ENCODE data around the gene TCF7L2.

Gene TCF7L2

DNA sequence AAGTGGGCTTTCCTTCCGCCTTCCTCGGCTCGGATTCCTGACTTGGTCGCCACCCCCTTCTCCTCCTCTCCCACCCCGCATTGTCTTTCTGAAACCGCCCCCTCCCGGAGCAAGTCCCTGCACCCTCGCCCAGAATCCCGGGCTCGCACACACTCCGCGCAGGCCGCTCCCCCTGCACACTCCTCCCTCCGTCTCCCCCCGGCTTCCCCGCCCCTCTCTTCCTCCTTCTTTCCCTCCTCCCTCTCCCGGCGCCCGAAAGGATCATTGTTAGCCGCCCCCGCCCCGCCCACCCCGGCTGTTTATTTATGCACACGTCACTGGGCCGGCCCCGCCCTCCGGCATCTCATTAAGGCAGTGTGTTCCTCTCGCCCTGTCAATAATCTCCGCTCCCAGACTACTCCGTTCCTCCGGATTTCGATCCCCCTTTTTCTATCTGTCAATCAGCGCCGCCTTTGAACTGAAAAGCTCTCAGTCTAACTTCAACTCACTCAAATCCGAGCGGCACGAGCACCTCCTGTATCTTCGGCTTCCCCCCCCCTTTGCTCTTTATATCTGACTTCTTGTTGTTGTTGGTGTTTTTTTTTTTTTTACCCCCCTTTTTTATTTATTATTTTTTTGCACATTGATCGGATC is at the start of gene TCF7L2:
TCF7L2 (plus strand) TSS at position 373 of the 633 bp plus-strand sequence. CDS start 510 bp downstream, outside the sequence.
- peak; percentile 76 for DNase-seq

- no peak for DNase-seq
These were observed 47.3 kb upstream of the TCF7L2 start for GRCh38 chr10:112902730-112903129.

DNA sequence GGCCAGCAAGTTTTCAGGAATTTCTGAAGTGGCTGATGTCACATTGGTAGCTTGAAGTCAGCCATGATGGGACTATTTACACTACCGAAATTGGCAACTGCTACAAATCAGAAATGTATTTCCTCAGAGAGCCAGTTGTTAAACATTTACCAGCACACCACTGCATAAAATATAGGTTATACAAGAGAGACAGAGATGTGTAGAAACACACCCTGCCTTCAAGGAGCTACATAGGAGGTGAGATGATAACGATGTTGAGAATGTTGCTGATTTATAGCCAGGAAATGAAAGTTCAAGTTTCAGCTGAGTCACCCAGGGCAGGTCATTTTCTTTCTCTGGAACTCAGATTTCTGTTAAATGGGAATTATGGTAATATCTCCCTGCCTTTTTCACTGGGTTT is 46.0 kb upstream of the TCF7L2 start:
- no peak for DNase-seq

DNA sequence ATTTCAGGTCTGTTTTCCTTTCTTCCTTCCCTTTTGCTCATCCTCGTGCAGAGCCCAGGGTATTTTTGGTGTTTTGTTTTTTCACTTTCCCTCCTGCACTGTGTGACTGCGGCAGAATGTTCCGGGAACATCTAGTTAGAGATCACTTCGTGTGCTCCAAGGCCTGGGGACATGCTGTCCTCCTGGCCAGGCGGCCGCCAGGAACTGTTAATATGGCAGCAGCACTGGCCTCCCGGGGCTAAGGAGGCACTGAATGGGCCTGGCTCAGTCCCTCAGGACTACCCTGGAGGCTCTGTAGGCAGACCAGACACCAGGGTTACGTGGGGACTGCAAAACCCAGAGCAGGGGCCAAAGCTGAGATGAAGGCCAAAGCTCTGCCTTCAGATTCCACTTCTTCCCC is 43.1 kb upstream of the TCF7L2 start:
- no peak for DNase-seq

GRCh38 chr10:112907893-112908292 is 42.2 kb upstream of the TCF7L2 start:
- no peak for DNase-seq

- DNase-seq, result no peak
These were observed 38.8 kb upstream of the TCF7L2 start for GRCh38 chr10:112911206-112911605.

DNA sequence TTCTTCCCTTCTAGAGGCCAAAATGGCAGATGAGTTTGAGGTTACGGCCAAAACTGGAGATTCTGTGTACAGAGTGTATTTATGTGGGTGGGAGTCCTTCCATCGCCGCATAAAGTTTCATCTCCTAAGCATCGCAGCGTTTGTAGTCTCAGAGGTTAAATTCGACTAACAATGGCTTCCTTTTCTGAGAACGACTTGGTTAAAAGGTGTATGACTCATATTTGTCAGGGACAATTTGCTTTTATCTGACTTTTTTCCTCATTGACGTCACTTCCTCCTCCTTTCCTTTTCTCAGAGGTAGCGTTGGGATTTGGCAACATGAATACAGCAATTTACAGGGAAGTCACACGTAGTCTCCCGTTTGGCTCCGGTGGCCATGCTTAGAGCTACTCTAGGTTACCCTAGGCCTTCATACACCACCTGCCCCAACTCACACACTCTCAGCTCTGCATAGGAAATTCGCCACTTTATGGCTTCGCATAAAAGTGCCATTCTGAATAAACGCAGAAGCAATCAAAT is 37.6 kb upstream of the TCF7L2 start:
- no peak for DNase-seq

DNA sequence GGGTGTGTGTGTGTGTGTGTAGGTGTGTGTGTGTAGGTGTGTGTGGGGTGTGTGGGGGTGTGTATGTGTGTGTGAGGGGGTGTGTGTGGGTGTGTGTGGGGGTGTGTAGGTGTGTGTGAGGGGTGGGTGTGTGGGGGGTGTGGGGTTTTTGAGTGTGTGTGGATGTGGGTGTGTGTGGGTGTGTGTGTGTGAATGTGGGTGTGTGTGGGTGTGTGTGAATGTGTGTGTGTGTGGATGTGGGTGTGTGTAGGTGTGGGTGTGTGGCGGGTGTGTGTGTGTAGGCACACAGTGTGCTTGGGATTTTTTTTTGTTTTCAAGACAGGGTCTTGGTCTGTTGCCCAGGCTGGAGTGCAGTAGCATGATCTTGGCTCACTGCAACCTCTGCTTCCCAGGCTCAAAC is 36.8 kb upstream of the TCF7L2 start:
- no peak for DNase-seq

GRCh38 chr10:112913661-112914287 is 36.3 kb upstream of the TCF7L2 start:
- no peak for DNase-seq

GRCh38 chr10:112914288-112914952 is 35.6 kb upstream of the TCF7L2 start:
- DNase-seq, result no peak

DNA sequence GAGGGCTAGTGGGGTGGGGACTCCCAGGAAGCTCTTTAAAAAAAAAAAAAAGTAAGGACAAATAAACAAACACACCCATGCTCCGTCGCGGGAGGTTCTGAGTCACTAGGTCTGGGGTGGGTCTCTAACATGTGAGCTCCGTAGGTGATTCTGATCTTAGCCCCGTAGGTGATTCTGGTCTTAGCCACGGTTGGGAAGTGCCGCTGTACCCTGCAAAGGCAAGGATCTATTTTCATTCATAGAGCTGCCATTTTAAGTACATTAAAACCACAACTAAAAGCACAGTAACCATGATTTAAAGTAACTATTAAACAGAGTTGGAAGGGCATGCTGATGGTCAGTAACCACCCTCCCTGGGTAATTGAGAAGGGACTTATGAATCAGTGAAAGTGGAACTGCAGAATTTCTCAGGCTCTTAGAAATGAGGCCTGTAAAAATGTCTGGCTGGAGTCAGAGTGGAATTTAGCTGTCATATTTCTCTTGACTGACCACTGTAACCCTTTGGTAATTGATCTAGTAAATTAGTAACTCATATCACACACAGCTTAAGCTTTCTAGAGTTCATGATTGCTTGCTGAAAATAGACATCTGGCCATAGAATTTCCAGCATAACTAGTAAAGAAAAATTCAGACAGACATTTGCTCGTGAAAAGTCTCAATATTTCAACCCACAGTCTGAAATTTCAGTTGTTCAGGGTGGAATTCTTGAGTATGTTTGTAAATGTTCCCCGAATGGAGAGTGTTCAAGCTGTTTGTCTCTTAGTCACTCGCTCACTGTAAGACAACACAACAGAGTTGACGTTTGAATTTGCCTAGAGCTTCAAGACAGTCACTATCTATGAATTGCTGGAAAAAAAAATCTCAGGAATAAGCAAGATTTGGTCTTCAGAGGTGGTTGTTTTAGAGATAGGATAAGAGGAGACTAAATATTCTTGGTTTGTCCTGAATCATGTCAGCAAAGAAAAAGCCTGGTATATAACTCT is 34.2 kb upstream of the TCF7L2 start:
- DNase-seq, result no peak

DNA sequence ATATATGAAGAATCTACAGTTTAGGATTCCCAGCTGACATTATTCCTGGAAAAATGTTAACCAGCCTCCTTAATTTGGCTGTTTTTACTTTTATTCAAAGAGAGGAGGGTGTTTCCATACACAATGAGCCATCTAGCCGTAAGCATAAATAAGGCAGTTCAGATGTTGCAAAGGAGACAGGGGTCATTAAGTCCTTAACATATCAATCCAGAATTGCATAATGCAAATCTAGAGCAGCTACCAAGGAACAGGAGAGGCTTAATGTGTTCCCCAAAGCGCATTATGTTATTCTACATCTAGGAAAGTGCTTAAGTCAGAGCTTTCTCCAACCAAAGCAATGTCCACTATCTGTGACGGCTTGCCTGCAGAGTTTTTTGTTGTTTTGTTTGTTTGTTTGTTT is 32.4 kb upstream of the TCF7L2 start:
- DNase-seq, result no peak

DNA sequence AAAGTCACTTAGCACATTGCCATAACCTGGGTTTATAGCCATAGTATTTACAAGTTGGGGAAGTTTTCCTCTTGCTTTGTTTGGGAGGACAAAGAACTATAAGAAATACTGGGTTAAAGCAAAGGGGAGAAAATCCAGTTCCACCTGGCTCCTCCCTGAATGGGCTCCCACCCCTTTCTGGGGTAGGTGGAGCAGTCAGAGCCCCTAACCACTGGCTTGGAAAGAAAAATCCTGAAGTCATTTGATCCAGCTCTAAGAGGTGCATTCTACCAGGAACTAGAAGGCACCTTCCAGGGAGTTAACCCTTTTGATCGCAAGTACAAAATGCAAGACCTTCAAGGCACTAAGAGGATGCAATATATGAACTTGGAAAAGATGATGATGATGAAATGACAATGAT is 31.3 kb upstream of the TCF7L2 start:
- DNase-seq, result no peak

DNA sequence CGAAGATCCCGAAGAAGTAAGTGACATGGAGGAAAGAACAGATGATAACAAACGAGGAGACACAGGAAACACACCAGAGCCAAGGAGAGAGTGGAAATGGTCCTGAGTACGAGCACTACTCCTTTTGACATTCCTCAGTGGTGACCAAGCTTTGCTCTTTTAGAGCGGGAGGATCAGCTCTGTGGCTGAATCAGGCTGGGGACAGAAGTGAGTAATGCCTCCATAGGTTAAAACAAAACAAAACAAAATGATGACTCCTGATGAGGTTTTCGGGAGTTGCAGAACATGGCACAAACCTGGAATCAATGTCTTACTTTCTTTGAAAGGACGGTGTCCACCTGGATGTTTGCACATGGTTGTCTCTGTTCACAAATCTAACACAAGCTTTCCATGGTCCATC is 30.3 kb upstream of the TCF7L2 start:
- no peak for DNase-seq

GRCh38 chr10:112926906-112927688 is 22.9 kb upstream of the TCF7L2 start:
- no peak for DNase-seq

DNA sequence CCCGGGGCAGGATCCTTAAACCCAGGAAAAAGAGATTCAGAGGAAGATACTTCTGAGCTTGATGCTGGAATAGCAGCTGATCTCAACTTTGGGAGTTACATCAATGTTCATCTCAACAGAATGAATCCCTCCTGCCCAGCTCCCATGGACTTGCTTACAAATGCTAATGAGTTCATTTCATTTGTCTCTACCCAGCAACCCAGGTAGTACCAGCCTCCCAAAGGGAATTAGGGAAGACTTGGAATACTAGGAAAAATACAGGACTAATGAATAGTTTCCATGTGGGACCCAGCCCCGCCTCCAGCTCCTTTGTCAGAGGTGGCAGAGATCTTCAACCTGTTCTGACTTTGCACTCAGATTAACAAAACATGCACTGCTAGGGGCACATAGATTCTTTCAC is 22.1 kb upstream of the TCF7L2 start:
- DNase-seq, result no peak

GRCh38 chr10:112932658-112933057 is 17.4 kb upstream of the TCF7L2 start:
- no peak for DNase-seq

GRCh38 chr10:112934193-112934592 is 15.9 kb upstream of the TCF7L2 start:
- DNase-seq, result no peak

- no peak for DNase-seq
These were observed 11.1 kb upstream of the TCF7L2 start for GRCh38 chr10:112938808-112939482.

- no peak for DNase-seq
These were observed 4.2 kb upstream of the TCF7L2 start for GRCh38 chr10:112945811-112946210.

DNA sequence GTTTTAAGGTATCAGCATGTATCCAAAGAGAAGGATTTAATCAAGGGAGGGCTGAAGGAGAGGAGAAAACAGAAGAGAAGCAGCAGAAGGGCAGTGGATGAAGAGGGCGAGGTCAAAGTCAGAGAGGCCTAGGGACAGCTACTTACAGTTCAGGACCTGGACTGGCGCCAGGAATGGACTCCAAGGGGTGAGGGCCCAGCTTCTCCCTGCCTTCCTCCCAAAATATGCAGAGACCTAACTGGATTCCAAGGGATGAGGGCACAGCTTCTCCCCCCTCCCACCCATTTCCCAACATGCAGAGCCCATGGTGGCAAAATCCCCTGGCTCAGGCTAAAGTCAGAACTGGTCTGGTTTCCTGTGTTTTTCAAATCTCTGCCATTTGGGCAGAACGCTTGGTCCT is 3.4 kb upstream of the TCF7L2 start:
- DNase-seq, result no peak

- DNase-seq, result no peak
These were observed 1.9 kb upstream of the TCF7L2 start for GRCh38 chr10:112948196-112948595.
